Measurements from ENCODE around the gene SNAPC4. TPM values are rescaled to one million over a fixed set of nuclear protein-coding genes. Genes with fewer than 3 reads are reported as not detected.
A peak's percentile ranks its signal among the peaks of the same experiment; 100 is the strongest.

The SNAPC4 gene
- total RNA-seq, 1 experiment from 2014 or later = 29.7 TPM

DNA sequence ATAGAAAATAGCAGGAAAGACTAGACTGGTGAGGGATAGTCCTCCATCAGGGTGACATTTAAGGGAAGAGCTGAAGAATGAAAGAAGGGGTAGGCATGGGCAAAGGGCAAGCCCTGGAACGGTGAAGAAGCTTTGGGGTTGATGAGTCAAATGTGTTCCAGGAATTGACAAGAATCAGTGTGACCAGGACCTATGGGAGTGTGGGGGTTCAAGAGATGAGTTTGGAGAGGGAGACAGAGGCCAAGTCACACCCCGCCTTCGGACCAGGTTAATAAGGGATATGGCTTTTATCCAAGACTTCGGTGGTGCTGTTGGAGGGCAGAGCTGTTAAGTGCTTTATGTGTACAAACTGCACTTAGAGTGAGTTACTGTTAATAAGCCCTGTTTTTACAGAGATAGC lies 11.4 kb upstream of the SNAPC4 start:
- no peak overlapping the region for H3K18ac ChIP-seq (ENCODE audit: insufficient read length, low read depth, low read length)
- H3K4ac ChIP-seq (ENCODE audit: low read depth, low read length) = no peak overlapping the region
- no peak overlapping the region for H2AFZ ChIP-seq (ENCODE audit: low read length)
- no peaks in the 10 kb centered on the region for H3K4me1 ChIP-seq (ENCODE audit: insufficient read depth, low read length)
- Mint-ChIP-seq H3K4me1 (peaks cover 22 to 25% of the 10 kb centered on the region in 2 experiments), H3K4me3 (peak overlapping the region; percentile 94 to 96), H3K27ac (peak overlapping the region in 2 of 3 experiments; percentile 77 to 92; a peak in 5 of 7 replicates), H3K27me3 (ENCODE audit: low read depth) (peaks cover 3% of the 10 kb centered on the region), H3K9me3 (no peaks in the 10 kb centered on the region), H3K36me3 (ENCODE audit: insufficient read depth in 1 of 3, low read depth in 3 of 3) (peaks cover 44 to 72% (median 60%) of the 10 kb centered on the region in 3 experiments; a peak in 6 of 7 replicates)
- peak overlapping the region; percentile 96 for H3K4me2 ChIP-seq (ENCODE audit: insufficient read depth, insufficient read length, low read length)
- H3K9ac ChIP-seq (ENCODE audit: extremely low read depth, insufficient read length, low read length) = peak overlapping the region; percentile 54
- no peaks in the 10 kb centered on the region for H3K27me3 ChIP-seq (ENCODE audit: insufficient read depth, low read length)
- no peak overlapping the region for H4K91ac ChIP-seq (ENCODE audit: insufficient read length, low read depth, low read length)
- H3K79me1 ChIP-seq (ENCODE audit: insufficient read depth, low read depth, low read length, poor library complexity, severe bottlenecking) = peaks cover 22% of the 10 kb centered on the region
- no peak overlapping the region for H3K56ac ChIP-seq (ENCODE audit: insufficient read length, low read depth, low read length)
- no peak overlapping the region for H2BK5ac ChIP-seq (ENCODE audit: insufficient read length, low read length)
- no peak overlapping the region for H3T11ph ChIP-seq (ENCODE audit: low read length)
- H3K27ac ChIP-seq (ENCODE audit: insufficient read length, low read depth, low read length) = no peak overlapping the region
- H2AK5ac ChIP-seq (ENCODE audit: insufficient read length, low read length) = no peak overlapping the region
- H3K79me2 ChIP-seq (ENCODE audit: insufficient read depth, low read length) = peaks cover 16% of the 10 kb centered on the region; the same call in 1 of the 2 replicates
- H3K14ac ChIP-seq (ENCODE audit: insufficient read depth, low read length) = no peak overlapping the region
- H2BK20ac ChIP-seq (ENCODE audit: low read depth, low read length, poor library complexity, severe bottlenecking) = no peak overlapping the region
- DNase-seq = no peak
- H2BK15ac ChIP-seq (ENCODE audit: low read depth, low read length) = no peak overlapping the region
- H2BK12ac ChIP-seq (ENCODE audit: insufficient read length, low read depth, low read length) = no peak overlapping the region
- H3K23ac ChIP-seq (ENCODE audit: insufficient read length, low read depth, low read length) = no peak overlapping the region
- no peak overlapping the region for H4K8ac ChIP-seq (replicated peaks; ENCODE audit: insufficient read length, low read depth, low read length)
- WGBS (ENCODE audit: extremely low coverage, insufficient read length, low lambda C conversion rate) = no CpG with 5 or more reads among the region's 4 CpGs
- peak overlapping the region; percentile 10 for H4K5ac ChIP-seq (ENCODE audit: insufficient read length, low read depth, low read length)
- no peak overlapping the region for H2BK120ac ChIP-seq (ENCODE audit: low read depth, low read length, poor library complexity, severe bottlenecking)
- no peaks in the 10 kb centered on the region for H3K9me3 ChIP-seq (ENCODE audit: control insufficient read depth, low read depth, low read length)
- TF ChIP-seq, protein P1, sequence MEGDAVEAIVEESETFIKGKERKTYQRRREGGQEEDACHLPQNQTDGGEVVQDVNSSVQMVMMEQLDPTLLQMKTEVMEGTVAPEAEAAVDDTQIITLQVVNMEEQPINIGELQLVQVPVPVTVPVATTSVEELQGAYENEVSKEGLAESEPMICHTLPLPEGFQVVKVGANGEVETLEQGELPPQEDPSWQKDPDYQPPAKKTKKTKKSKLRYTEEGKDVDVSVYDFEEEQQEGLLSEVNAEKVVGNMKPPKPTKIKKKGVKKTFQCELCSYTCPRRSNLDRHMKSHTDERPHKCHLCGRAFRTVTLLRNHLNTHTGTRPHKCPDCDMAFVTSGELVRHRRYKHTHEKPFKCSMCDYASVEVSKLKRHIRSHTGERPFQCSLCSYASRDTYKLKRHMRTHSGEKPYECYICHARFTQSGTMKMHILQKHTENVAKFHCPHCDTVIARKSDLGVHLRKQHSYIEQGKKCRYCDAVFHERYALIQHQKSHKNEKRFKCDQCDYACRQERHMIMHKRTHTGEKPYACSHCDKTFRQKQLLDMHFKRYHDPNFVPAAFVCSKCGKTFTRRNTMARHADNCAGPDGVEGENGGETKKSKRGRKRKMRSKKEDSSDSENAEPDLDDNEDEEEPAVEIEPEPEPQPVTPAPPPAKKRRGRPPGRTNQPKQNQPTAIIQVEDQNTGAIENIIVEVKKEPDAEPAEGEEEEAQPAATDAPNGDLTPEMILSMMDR (conservative IDR thresholded peaks at IDR 0.05) = no peak
- peaks cover 15% of the 10 kb centered on the region for H3K23me2 ChIP-seq (ENCODE audit: insufficient read length, low read depth, low read length, poor library complexity, severe bottlenecking)
- H4K20me1 ChIP-seq (ENCODE audit: control insufficient read depth, insufficient read depth, insufficient read length) = no peaks in the 10 kb centered on the region
